ENCODE results near the gene AGBL4. TPM values are rescaled to one million over a fixed set of nuclear protein-coding genes. Genes with fewer than 3 reads are reported as not detected.

Gene AGBL4
- total RNA-seq, 1 experiment from 2014 or later: not detected

GRCh38 chr1:48916130-48917069, 1107.4 kb downstream of the AGBL4 start:
- no peak for TF ChIP-seq ZFX (IDR thresholded peaks at IDR 0.05)
- TF ChIP-seq CEBPB (IDR thresholded peaks at IDR 0.05; ENCODE audit: low read depth): no peak
- TF ChIP-seq REST (IDR thresholded peaks at IDR 0.05; ENCODE audit: low read depth): no peak
- TF ChIP-seq, protein P1, sequence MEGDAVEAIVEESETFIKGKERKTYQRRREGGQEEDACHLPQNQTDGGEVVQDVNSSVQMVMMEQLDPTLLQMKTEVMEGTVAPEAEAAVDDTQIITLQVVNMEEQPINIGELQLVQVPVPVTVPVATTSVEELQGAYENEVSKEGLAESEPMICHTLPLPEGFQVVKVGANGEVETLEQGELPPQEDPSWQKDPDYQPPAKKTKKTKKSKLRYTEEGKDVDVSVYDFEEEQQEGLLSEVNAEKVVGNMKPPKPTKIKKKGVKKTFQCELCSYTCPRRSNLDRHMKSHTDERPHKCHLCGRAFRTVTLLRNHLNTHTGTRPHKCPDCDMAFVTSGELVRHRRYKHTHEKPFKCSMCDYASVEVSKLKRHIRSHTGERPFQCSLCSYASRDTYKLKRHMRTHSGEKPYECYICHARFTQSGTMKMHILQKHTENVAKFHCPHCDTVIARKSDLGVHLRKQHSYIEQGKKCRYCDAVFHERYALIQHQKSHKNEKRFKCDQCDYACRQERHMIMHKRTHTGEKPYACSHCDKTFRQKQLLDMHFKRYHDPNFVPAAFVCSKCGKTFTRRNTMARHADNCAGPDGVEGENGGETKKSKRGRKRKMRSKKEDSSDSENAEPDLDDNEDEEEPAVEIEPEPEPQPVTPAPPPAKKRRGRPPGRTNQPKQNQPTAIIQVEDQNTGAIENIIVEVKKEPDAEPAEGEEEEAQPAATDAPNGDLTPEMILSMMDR (IDR thresholded peaks at IDR 0.05 in 2 of 3, conservative IDR thresholded peaks at IDR 0.05 in 1 of 3; ENCODE audit: borderline replicate concordance in 1 of 3, insufficient read depth in 1 of 3, low read depth in 2 of 3, low read length in 2 of 3): peak in 2 of 3 experiments; percentile 51 to 54; a peak in 4 of 6 replicates
- TF ChIP-seq SIN3A (IDR thresholded peaks at IDR 0.05; ENCODE audit: low read depth): no peak
- TF ChIP-seq ELF1 (IDR thresholded peaks at IDR 0.05; ENCODE audit: borderline replicate concordance, low read depth): no peak
- TF ChIP-seq EZH2 (IDR thresholded peaks at IDR 0.05): no peak
- TF ChIP-seq RAD21 (IDR thresholded peaks at IDR 0.05; ENCODE audit: low read depth): peak; percentile 42
- no peak for TF ChIP-seq CBX3 (IDR thresholded peaks at IDR 0.05; ENCODE audit: low read depth)
- no peak for TF ChIP-seq YY1 (IDR thresholded peaks at IDR 0.05; ENCODE audit: extremely low read depth, insufficient replicate concordance, low read depth, low read length)
- TF ChIP-seq, protein P2, sequence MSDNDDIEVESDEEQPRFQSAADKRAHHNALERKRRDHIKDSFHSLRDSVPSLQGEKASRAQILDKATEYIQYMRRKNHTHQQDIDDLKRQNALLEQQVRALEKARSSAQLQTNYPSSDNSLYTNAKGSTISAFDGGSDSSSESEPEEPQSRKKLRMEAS (IDR thresholded peaks at IDR 0.05): no peak
- TF ChIP-seq JUND (IDR thresholded peaks at IDR 0.05): no peak
- TF ChIP-seq ZBTB33 (IDR thresholded peaks at IDR 0.05; ENCODE audit: extremely low read depth, insufficient replicate concordance, low read length): no peak
- no peak for TF ChIP-seq SRF (IDR thresholded peaks at IDR 0.05; ENCODE audit: low read depth)
- BruUV-seq (replicated peaks): no TSS peak
- H3K9me2 ChIP-seq (ENCODE audit: insufficient read depth): no peaks in the 10 kb centered on the region
- CTCF ChIA-PET: no interaction called here
- no peaks in the 10 kb centered on the region for H3K4me1 ChIP-seq (ENCODE audit: control insufficient read depth in 1 of 2, insufficient read depth in 2 of 2, low read length in 2 of 2)
- H3K79me2 ChIP-seq (ENCODE audit: insufficient read depth, low read length): no peaks in the 10 kb centered on the region
- H3K36me3 ChIP-seq (ENCODE audit: control insufficient read depth in 1 of 2, insufficient read depth in 2 of 2, low read length in 2 of 2): no peaks in the 10 kb centered on the region
- H3K4me3 ChIP-seq (replicated peaks in 1 of 2; ENCODE audit: low read depth in 1 of 2, low read length in 2 of 2): no peak overlapping the region
- POLR2A ChIA-PET: no interaction called here
- no peaks in the 10 kb centered on the region for H3K27me3 ChIP-seq (ENCODE audit: insufficient read depth, low read length)
- peak; percentile 8 for DNase-seq (ENCODE audit: low read depth, low spot score)
- peak; percentile 71 for ATAC-seq
- no peak overlapping the region for H3K4me2 ChIP-seq (ENCODE audit: low read length)
- no peaks in the 10 kb centered on the region for H4K20me1 ChIP-seq (ENCODE audit: insufficient read depth)
- H3K27ac ChIP-seq (ENCODE audit: low read depth, low read length): no peak overlapping the region
- H3K9me3 ChIP-seq (ENCODE audit: control insufficient read depth in 1 of 2, insufficient read depth in 1 of 2, low read depth in 1 of 2, low read length in 2 of 2): no peaks in the 10 kb centered on the region
- no peak overlapping the region for H3K9ac ChIP-seq (ENCODE audit: low read length)
- H2AFZ ChIP-seq (ENCODE audit: low read depth, low read length, poor library complexity, severe bottlenecking): no peak overlapping the region
- RAD21 ChIA-PET (ENCODE audit: low non-redundant PET in 1 of 2, low total read pairs in 2 of 2, uncharacterized antibody in 2 of 2, unreplicated experiment in 2 of 2): no interaction called here
- intact Hi-C loops (cut with micrococcal nuclease): loop anchor here (1.0 kb wide), 2 partner anchors 1417 to 1432 kb away; no protein-coding TSS in a partner anchor

Measured in HCT116 (cell line).